T-helper 2 cell treated with Interferon-gamma antibody and Interleukin-4, amounts not matched to agents 5 μg/mL and 100 μg/mL, for 36 hours (primary cell): Measurements from ENCODE around the gene TRAPPC2L.

Experiments
- DNase-seq: peaks from one replicate; pipeline ENCODE4 v3.0.0; 2021; ENCODE audit warnings: low spot score
- H3K27ac Mint-ChIP-seq: one replicate; pipeline ENCODE4 v1.8.0; 2021; ENCODE audit warnings: mild to moderate bottlenecking, mixed read lengths
- H3K27me3 Mint-ChIP-seq: one replicate; pipeline ENCODE4 v1.8.0; 2021; ENCODE audit warnings: low read depth, mixed read lengths
- H3K36me3 Mint-ChIP-seq: one replicate; pipeline ENCODE4 v1.8.0; 2021; ENCODE audit warnings: low read depth, mixed read lengths
- H3K4me1 Mint-ChIP-seq: one replicate; pipeline ENCODE4 v1.8.0; 2021; ENCODE audit warnings: low read depth, mixed read lengths
- H3K4me3 Mint-ChIP-seq: one replicate; pipeline ENCODE4 v1.8.0; 2022; ENCODE audit warnings: mild to moderate bottlenecking, moderate library complexity, mixed read lengths
- H3K9me3 Mint-ChIP-seq: one replicate; pipeline ENCODE4 v1.8.0; 2021; ENCODE audit warnings: mixed read lengths

TRAPPC2L gene

GRCh38 chr16:88911136-88911945 is 54.4 kb downstream of the TRAPPC2L start:
- Mint-ChIP-seq H3K4me3 (no peak overlapping the region), H3K27me3 (no peaks in the 10 kb centered on the region), H3K9me3 (peaks cover 5% of the 10 kb centered on the region), H3K27ac (no peak overlapping the region), H3K4me1 (no peaks in the 10 kb centered on the region), H3K36me3 (no peaks in the 10 kb centered on the region)
- no peak for DNase-seq

- Mint-ChIP-seq H3K36me3 (no peaks in the 10 kb centered on the region), H3K4me3 (no peak overlapping the region), H3K27ac (no peak overlapping the region), H3K9me3 (peaks cover 5% of the 10 kb centered on the region), H3K27me3 (no peaks in the 10 kb centered on the region), H3K4me1 (no peaks in the 10 kb centered on the region)
- no peak for DNase-seq
Measured at GRCh38 chr16:88911946-88912310, 55.0 kb downstream of the TRAPPC2L start.
